GM04503 (cell line): ENCODE results near the gene OR6X1.
"Not testable (repeated sequence)": the region's sequence is repeated elsewhere in the genome, so short reads cannot be mapped to it uniquely, and the experiment has no call there.

Source experiments
- DNase-seq: peaks from one replicate; pipeline ENCODE4 v3.0.0-alpha.2; 2012; ENCODE audit warnings: low read depth

OR6X1 gene

DNA sequence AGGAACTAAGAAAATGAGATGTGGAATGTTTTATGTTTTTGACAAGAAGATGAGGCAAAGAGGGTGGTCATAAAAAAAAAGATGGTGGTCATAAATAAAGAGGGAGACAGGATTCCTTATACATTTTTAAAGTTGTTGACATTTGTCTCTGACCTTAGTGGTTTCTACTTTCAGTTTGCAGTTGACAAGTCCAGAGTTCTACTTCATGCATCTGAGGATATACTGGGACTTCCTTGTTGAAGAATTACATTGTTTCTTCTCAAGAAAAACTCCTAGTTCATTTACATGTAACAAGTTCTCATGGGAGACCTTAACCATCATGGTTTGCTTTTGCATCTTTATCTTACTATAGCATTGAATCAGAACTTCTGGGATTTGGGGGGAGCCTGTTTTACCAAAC lies 1.2 kb downstream of the OR6X1 start:
- DNase-seq, result no peak

DNA sequence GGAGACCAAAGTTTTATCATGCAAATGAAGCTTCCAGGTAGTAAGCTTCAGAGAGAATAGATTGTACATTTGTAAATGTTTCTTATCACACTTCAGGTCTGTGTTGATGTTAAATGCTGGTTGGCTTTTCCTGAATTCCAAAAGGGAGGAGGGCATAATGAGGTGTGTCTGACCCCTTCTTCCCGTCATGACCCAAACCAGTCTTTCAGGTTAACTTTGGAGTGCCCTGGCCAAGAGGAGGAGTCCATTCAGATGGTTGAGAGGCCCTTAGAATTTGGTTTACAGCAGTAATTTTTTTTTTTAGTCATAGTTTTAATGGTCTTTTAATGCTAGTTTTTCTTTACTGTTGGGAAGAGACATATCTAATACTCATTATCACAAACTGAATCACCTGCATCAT lies 2.5 kb downstream of the OR6X1 start:
- no peak for DNase-seq

- DNase-seq, result not testable (repeated sequence)
Observed at GRCh38 chr11:123748349-123748748, 6.0 kb downstream of the OR6X1 start.

- DNase-seq, result no peak
Observed at GRCh38 chr11:123745764-123746451, 8.4 kb downstream of the OR6X1 start.

GRCh38 chr11:123742724-123743120 lies 11.6 kb downstream of the OR6X1 start:
- no peak for DNase-seq

GRCh38 chr11:123742031-123742723 lies 12.1 kb downstream of the OR6X1 start:
- no peak for DNase-seq

GRCh38 chr11:123741159-123742030 lies 12.9 kb downstream of the OR6X1 start, which contains the start of gene ZNF202:
TSS of gene ZNF202 (minus strand) at chr11:123741660. CDS start at chr11:123730888, 10,772 bp downstream.
- peak; percentile 39 for DNase-seq

- DNase-seq, result no peak
Observed at GRCh38 chr11:123740787-123741158, 13.5 kb downstream of the OR6X1 start.

DNA sequence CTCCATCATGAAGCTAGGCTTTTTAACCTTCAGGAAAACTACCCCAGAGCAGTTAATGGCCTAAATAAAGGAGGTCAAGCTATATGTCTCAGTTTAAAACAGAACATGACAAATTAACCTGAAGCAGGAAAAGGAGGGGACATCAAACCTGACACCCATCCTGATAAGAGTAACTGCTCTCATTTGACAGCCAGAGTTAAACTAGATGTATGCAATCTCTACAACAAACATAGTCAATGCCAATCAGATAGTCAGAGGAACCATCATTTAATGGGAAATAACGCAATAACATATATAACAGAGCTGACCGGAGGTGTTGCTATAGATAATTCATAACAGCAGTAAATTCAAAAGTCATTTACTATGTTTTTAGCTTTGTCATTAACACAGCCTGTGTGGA lies 15.9 kb downstream of the OR6X1 start:
- no peak for DNase-seq

- no peak for DNase-seq
Observed at GRCh38 chr11:123736769-123737168, 17.5 kb downstream of the OR6X1 start.

DNA sequence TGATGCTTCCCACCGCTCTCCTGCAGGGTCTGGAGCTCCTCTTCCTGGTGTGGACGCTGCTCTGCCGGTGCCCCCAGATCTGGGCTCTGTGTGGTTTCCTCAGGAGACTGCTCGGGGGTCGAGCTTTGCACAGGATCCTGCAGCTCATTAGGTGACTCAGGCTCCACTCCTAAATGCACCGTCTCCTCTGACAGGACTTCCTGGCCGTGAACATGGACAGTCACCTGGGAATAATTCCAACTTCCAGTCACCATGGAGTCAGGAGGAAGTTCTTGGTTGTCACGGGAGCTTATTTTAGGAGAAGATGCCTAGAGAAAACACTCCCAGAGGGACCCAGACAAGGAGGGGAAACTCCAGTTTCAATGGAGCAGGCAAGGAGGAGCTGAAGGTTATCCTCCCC lies 24.7 kb downstream of the OR6X1 start:
- DNase-seq, result no peak

GRCh38 chr11:123725995-123726655 lies 28.2 kb downstream of the OR6X1 start:
- no peak for DNase-seq

DNA sequence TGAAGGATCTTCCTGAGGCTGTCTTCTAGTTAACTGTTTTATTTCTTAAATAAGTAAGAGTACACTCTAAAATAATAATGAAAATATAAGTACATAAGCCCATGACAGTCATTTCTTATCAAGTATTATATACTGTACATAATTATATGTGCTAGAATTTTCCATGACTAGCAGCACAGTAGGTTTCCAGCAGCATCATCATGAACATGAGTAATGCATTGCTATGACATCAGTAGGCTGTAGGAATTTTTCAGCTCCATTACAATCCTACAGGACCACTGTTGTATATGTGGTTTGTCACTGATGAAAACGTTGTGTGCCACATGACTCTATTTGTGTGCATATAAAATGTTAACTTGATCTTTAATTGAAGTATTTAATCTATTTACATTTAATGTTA lies 34.9 kb downstream of the OR6X1 start:
- no peak for DNase-seq

DNA sequence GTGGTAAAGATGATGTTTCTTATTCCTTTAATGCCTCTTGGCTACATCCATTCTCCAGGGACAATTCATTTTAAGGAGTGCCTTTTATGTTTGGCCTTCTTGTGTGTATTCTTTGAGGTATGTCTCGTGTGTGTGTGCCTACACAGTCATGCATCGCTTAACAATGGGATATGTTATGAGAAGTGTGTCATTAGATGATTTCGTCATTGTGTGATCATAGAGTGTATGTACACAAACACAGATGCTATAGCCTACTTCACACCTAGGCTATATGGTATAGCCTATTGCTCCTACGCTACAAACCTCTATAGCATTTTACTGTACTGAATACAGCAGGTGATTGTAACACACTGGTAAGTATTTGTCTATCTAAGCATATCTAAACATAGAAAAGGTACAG lies 35.8 kb downstream of the OR6X1 start:
- DNase-seq, result no peak

GRCh38 chr11:123718063-123718462 lies 36.3 kb downstream of the OR6X1 start:
- no peak for DNase-seq

- not testable (repeated sequence) for DNase-seq
Observed at GRCh38 chr11:123712627-123713026, 41.7 kb downstream of the OR6X1 start.

DNA sequence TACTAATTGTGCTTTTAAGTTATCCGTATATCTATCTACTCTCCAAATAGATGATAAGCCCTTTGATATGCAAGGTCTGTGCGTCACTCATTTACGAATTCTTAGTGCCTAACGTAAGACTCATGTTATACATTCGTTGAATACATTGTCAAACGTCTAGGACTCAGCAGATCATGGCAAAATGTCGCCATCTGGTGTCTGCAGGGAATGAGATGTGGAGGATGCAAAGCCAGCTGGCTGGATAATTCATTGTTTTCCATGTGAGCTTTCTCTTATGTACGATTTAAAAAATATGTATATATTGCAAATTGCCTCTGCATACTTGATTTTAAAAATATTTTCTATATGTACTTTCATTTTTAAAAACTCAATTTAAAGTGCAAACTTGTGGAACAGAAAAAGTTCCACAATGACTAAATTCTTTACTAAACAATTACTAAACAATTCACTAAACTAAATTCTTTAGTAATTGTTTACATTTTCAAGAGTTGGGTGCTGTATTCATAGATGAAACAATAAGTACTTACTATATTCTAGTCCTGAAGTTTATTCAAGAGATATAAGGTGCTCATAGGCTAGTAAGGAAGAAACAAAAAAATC lies 46.6 kb downstream of the OR6X1 start:
- peak; percentile 19 for DNase-seq

DNA sequence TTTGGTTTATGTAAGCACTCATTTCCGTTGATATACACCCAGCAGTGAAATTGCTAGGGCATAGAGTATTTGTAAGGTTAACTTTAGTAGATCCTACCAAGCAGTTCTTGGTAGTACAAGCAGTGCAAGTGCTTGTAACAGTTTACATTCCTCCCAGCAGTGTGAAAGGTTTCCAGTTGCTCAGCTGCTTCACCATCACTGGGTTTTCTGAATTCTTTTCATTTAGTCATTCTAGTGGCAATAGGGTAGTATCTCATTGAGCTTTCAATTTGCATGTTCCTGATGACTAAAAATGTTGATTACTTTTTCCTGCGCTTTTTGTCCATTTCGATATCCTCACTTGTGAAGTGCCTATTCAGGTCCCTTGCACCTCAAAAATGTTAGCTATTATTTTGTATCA lies 47.1 kb downstream of the OR6X1 start:
- DNase-seq, result no peak

DNA sequence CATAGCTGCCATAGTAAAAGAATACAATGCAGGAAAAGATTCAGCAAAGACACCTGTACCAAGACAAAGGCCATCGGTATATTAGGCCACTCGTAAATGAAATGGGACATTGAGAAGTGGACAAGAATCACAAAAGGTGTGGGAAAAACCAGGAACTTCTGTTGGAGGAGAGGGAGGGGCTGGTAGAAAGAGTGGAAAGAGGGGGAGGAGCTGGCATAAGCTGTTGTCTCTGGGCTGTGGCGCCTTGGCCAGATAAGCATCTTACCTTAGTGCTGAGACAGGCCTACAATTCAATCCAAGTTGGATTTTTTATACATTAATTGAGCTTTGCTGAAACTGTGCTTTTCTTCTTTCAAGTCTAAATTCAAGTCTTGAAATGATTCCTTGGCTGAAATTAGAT lies 50.0 kb downstream of the OR6X1 start:
- no peak for DNase-seq
